HCT116 (cell line): ENCODE measurements around the gene RET. TPM values are rescaled to one million over a fixed set of nuclear protein-coding genes. Genes with fewer than 3 reads are reported as not detected.

Experiments used
- ATAC-seq: fragments of 200-7000 bp; cut with Tn5 transposase; 2 replicates; pipeline ENCODE4 v1.9.1; 2020; ENCODE audit warnings: mild to moderate bottlenecking, moderate library complexity
- BruUV-seq: library from RNA; stranded (reverse); fragments of 400-500 nt; replicated peaks from 2 replicates; lab custom pipeline; 2021; lab: Mats Ljungman, UMichigan
- CTCF ChIA-PET: fragments of 300-600 bp; sonication (Branson Sonifier 250); formaldehyde crosslinking; loops from one replicate; lab custom pipeline; 2021; ENCODE audit warnings: antibody characterized with exemption; lab: Charles Lee
- POLR2A ChIA-PET: fragments of 300-600, 350-600 bp; sonication (Branson Sonifier 250); formaldehyde crosslinking; loops from one replicate; lab custom pipeline; 2021; ENCODE audit warnings: antibody characterized with exemption; lab: Charles Lee
- RAD21 ChIA-PET, 2 experiments: fragments of 300-600 bp; sonication (Branson Sonifier 250); formaldehyde crosslinking; loops; one replicate each; lab custom pipeline; 2023; ENCODE audit warnings: low total read pairs in 2 of 2; ENCODE audit not compliant: uncharacterized antibody in 2 of 2, unreplicated experiment in 2 of 2, low non-redundant PET in 1 of 2; lab: Charles Lee
- DNase-seq: peaks from one replicate; pipeline ENCODE4 v3.0.0-alpha.2; 2010; ENCODE audit warnings: low read depth, low spot score
- H2AFZ ChIP-seq: fragments of 200-600 bp; shearing (Covaris generic), sonication (generic); 2 replicates; pipeline ENCODE4 v1.6.1; 2017; ENCODE audit warnings: low read depth, mixed run types, mixed read lengths, antibody characterized with exemption, low read length; ENCODE audit not compliant: poor library complexity, severe bottlenecking
- H3K27ac ChIP-seq: 2 replicates; pipeline ENCODE4 v1.5.1; 2012; ENCODE audit warnings: low read depth, low read length
- H3K27me3 ChIP-seq: fragments of 200-600 bp; sonication (generic); 2 replicates; pipeline ENCODE4 v1.6.1; 2016; ENCODE audit warnings: mixed run types, low read length, mixed read lengths; ENCODE audit not compliant: insufficient read depth
- H3K36me3 ChIP-seq, 2 experiments: fragments of 200-500 bp in 1 of 2; fragments of 200-600 bp in 1 of 2; sonication (Bioruptor generic) in 1 of 2; sonication (generic) in 1 of 2; 2 replicates each; pipeline versions ENCODE4 v1.5.1 to v1.6.1; 2014 to 2016; ENCODE audit warnings: low read length in 2 of 2, inconsistent platforms in 1 of 2, mixed read lengths in 1 of 2, mixed run types in 1 of 2; ENCODE audit not compliant: insufficient read depth in 2 of 2, control insufficient read depth in 1 of 2
- H3K4me1 ChIP-seq, 2 experiments: fragments of 200-600 bp in 1 of 2; sonication (generic) in 1 of 2; 2 replicates each; pipeline versions ENCODE4 v1.5.1 to v1.6.1; 2012 to 2017; ENCODE audit warnings: low read length in 2 of 2, inconsistent platforms in 1 of 2, mild to moderate bottlenecking in 1 of 2, mixed read lengths in 1 of 2, mixed run types in 1 of 2, moderate library complexity in 1 of 2; ENCODE audit not compliant: insufficient read depth in 2 of 2, control insufficient read depth in 1 of 2
- H3K4me2 ChIP-seq: fragments of 200-600 bp; sonication (generic); 2 replicates; pipeline ENCODE4 v1.6.1; 2017; ENCODE audit warnings: mixed run types, low read length, mixed read lengths
- H3K4me3 ChIP-seq, 2 experiments: fragments of 200-600 bp in 1 of 2; sonication (generic) in 1 of 2; replicated peaks in 1 of 2; 2 replicates each; pipeline ENCODE4 v1.5.1; 2011 to 2016; ENCODE audit warnings: low read length in 2 of 2, control low read depth in 1 of 2, low read depth in 1 of 2, mild to moderate bottlenecking in 1 of 2, mixed read lengths in 1 of 2, mixed run types in 1 of 2
- H3K79me2 ChIP-seq: fragments of 200-600 bp; sonication (generic); 2 replicates; pipeline ENCODE4 v1.6.1; 2017; ENCODE audit warnings: mild to moderate bottlenecking, mixed run types, low read length, moderate library complexity, mixed read lengths; ENCODE audit not compliant: insufficient read depth
- H3K9ac ChIP-seq: fragments of 200-600 bp; sonication (generic); 2 replicates; pipeline ENCODE4 v1.6.1; 2016; ENCODE audit warnings: low read length, mixed read lengths
- H3K9me2 ChIP-seq: fragments of 200-600 bp; sonication (generic), shearing (Covaris generic); 2 replicates; pipeline ENCODE4 v1.6.1; 2017; ENCODE audit warnings: mixed run types, mild to moderate bottlenecking, moderate library complexity; ENCODE audit not compliant: insufficient read depth
- H3K9me3 ChIP-seq, 2 experiments: fragments of 200-500 bp in 1 of 2; fragments of 200-600 bp in 1 of 2; sonication (Bioruptor generic) in 1 of 2; sonication (generic) in 1 of 2; 2 replicates each; pipeline ENCODE4 v1.6.1; 2014 to 2017; ENCODE audit warnings: low read length in 2 of 2, mixed read lengths in 2 of 2, inconsistent platforms in 1 of 2, low read depth in 1 of 2, mild to moderate bottlenecking in 1 of 2, mixed run types in 1 of 2, moderate library complexity in 1 of 2; ENCODE audit not compliant: control insufficient read depth in 1 of 2, insufficient read depth in 1 of 2
- H4K20me1 ChIP-seq: fragments of 200-600 bp; sonication (generic), shearing (Covaris generic); 2 replicates; pipeline ENCODE4 v1.6.1; 2017; ENCODE audit warnings: mixed run types, mild to moderate bottlenecking, moderate library complexity; ENCODE audit not compliant: insufficient read depth
- ELF1 ChIP-seq: IDR thresholded peaks from 2 replicates; pipeline ENCODE4 v1.6.1; 2012; ENCODE audit warnings: low read depth, borderline replicate concordance
- FOSL1 ChIP-seq: IDR thresholded peaks from 2 replicates; pipeline ENCODE4 v1.6.1; 2012; ENCODE audit warnings: low read depth
- JUND ChIP-seq: IDR thresholded peaks from 2 replicates; pipeline ENCODE4 v1.6.1; 2012
- MAX ChIP-seq: IDR thresholded peaks from 2 replicates; pipeline ENCODE4 v1.6.1; 2012
- POLR2AphosphoS5 ChIP-seq: IDR thresholded peaks from 2 replicates; pipeline ENCODE4 v1.6.1; 2011; ENCODE audit warnings: mild to moderate bottlenecking, low read depth, low read length, moderate library complexity
- SIN3A ChIP-seq: IDR thresholded peaks from 2 replicates; pipeline ENCODE4 v1.6.1; 2012; ENCODE audit warnings: low read depth
- SP1 ChIP-seq: IDR thresholded peaks from 2 replicates; pipeline ENCODE4 v1.6.1; 2012; ENCODE audit warnings: low read depth
- TCF7L2 ChIP-seq: IDR thresholded peaks from 2 replicates; pipeline ENCODE4 v1.7.0; 2011; ENCODE audit warnings: borderline replicate concordance, inconsistent platforms; ENCODE audit not compliant: insufficient read depth, insufficient read length; ENCODE audit errors: extremely low read depth
- YY1 ChIP-seq: IDR thresholded peaks from 2 replicates; pipeline ENCODE4 v1.6.1; 2011; ENCODE audit warnings: low read length, low read depth, moderate library complexity, mild to moderate bottlenecking; ENCODE audit not compliant: insufficient replicate concordance; ENCODE audit errors: extremely low read depth
- ZFX ChIP-seq: fragments of 450-650 bp; IDR thresholded peaks from 2 replicates; pipeline ENCODE4 v1.6.1; 2017
- ZNF274 ChIP-seq: fragments of 200-500 bp; sonication (Bioruptor generic); IDR thresholded peaks from 2 replicates; pipeline ENCODE4 v1.6.1; 2014; ENCODE audit warnings: mild to moderate bottlenecking, low read depth, low read length, inconsistent platforms
- intact Hi-C: fragments of 100-400 bp; cut with micrococcal nuclease; formaldehyde crosslinking; loops from 2 replicates; pipeline ENCODE4 v1.10.0; 2022
- total RNA-seq: library from RNA; stranded (reverse); gene quantifications from one replicate; pipeline ENCODE4 v1.2.1, GENCODE V29; 2021; ENCODE audit not compliant: unreplicated experiment
- TF ChIP-seq, protein P1 (sequence below): IDR thresholded peaks from 2 replicates; pipeline ENCODE4 v1.6.1; 2012; ENCODE audit warnings: low read depth
- TF ChIP-seq, protein P2 (sequence below), 3 experiments: fragments of 200-600 bp in 1 of 3; sonication (generic) in 1 of 3; IDR thresholded peaks in 2 of 3; conservative IDR thresholded peaks in 1 of 3; 2 replicates each; pipeline ENCODE4 v1.5.1; 2012 to 2017; ENCODE audit warnings: low read depth in 2 of 3, low read length in 2 of 3, antibody characterized with exemption in 1 of 3, borderline replicate concordance in 1 of 3, control low read depth in 1 of 3, mild to moderate bottlenecking in 1 of 3, mixed read lengths in 1 of 3, mixed run types in 1 of 3, moderate library complexity in 1 of 3; ENCODE audit not compliant: insufficient read depth in 1 of 3

The RET gene
- total RNA-seq, 1 experiment from 2014 or later: 5.9 TPM

DNA sequence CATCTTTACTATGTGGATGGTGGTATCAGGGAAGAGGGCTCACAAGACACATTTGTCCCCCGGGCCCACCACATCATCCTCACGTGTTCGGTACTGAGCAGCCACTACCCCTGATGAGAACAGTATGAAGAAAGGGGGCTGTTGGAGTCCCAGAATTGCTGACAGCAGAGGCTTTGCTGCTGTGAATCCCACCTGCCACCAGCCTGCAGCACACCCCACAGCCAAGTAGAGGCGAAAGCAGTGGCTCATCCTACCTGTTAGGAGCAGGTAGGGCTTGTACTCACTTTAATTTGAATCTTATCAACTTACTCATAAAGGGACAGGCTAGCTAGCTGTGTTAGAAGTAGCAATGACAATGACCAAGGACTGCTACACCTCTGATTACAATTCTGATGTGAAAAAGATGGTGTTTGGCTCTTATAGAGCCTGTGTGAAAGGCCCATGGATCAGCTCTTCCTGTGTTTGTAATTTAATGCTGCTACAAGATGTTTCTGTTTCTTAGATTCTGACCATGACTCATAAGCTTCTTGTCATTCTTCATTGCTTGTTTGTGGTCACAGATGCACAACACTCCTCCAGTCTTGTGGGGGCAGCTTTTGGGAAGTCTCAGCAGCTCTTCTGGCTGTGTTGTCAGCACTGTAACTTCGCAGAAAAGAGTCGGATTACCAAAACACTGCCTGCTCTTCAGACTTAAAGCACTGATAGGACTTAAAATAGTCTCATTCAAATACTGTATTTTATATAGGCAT, 52.3 kb downstream of the RET start:
- no peaks in the 10 kb centered on the region for H3K9me3 ChIP-seq
- H3K4me1 ChIP-seq: peaks cover 10 to 14% of the 10 kb centered on the region in 2 experiments
- peak overlapping the region; percentile 57 for H3K4me2 ChIP-seq
- H3K4me3 ChIP-seq: no peak overlapping the region; a peak in 1 of 4 replicates
- intact Hi-C loops: no loop called here
- H3K36me3 ChIP-seq: no peaks in the 10 kb centered on the region
- peak; percentile 23 for DNase-seq
- H3K27me3 ChIP-seq: no peaks in the 10 kb centered on the region
- no peak for TF ChIP-seq TCF7L2
- peak; percentile 18; the same call in 1 of the 2 replicates for TF ChIP-seq SP1
- TF ChIP-seq JUND: peak; percentile 38; the same call in 1 of the 2 replicates
- TF ChIP-seq YY1: no peak
- peak; percentile 48; the same call in 1 of the 2 replicates for TF ChIP-seq FOSL1
- no peak for TF ChIP-seq POLR2AphosphoS5
- ATAC-seq: peak; percentile 80
- H3K9ac ChIP-seq: no peak overlapping the region
- ChIA-PET POLR2A (interaction anchor here (1.0 kb wide), 1 partner anchor 9 kb away, joined by 3 read pairs; the partner anchor contains the start of gene CSGALNACT2), CTCF (no interaction called here), RAD21 (no interaction called here)
- no peaks in the 10 kb centered on the region for H3K9me2 ChIP-seq
- H2AFZ ChIP-seq: no peak overlapping the region
- H3K79me2 ChIP-seq: no peaks in the 10 kb centered on the region
- H3K27ac ChIP-seq: peak overlapping the region; percentile 26; the same call in 1 of the 2 replicates
- H4K20me1 ChIP-seq: no peaks in the 10 kb centered on the region
- no TSS peak for BruUV-seq

DNA sequence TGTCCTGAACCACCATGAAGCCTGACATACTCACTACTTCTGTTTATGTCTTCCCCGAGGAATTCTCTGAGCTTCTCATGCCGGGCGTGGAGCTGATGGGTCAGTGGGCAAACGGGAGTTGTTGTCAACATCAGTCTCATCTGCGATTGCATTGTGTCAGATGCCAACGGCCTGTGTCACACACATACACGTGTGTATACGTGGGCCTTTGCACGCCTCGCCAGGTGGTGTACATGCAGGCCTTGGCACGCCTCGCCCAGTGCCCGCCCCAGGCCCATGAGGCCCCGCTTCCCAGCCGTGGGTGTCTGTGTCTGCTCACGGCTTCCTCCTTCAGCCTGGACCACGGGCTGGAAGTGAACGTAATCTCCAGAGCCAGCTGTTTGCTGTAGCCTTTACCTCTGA, 53.9 kb downstream of the RET start:
- Histone ChIP-seq H3K9ac (no peak overlapping the region), H3K79me2 (no peaks in the 10 kb centered on the region), H3K27ac (no peak overlapping the region), H3K9me2 (no peaks in the 10 kb centered on the region), H3K27me3 (no peaks in the 10 kb centered on the region), H2AFZ (no peak overlapping the region), H3K9me3 (no peaks in the 10 kb centered on the region), H3K4me1 (peaks cover 10 to 14% of the 10 kb centered on the region in 2 experiments), H3K36me3 (no peaks in the 10 kb centered on the region), H3K4me2 (no peak overlapping the region), H4K20me1 (no peaks in the 10 kb centered on the region), H3K4me3 (no peak overlapping the region)
- CTCF ChIA-PET: no interaction called here
- intact Hi-C loops: no loop called here
- DNase-seq: no peak
- BruUV-seq: no TSS peak
- POLR2A ChIA-PET: no interaction called here
- ATAC-seq: no peak
- RAD21 ChIA-PET: no interaction called here
- TF ChIP-seq YY1: no peak
- no peak for TF ChIP-seq SP1
- no peak for TF ChIP-seq JUND
- TF ChIP-seq ELF1: no peak
- TF ChIP-seq ZNF274: no peak
- TF ChIP-seq ZFX: no peak
- TF ChIP-seq, protein P1, sequence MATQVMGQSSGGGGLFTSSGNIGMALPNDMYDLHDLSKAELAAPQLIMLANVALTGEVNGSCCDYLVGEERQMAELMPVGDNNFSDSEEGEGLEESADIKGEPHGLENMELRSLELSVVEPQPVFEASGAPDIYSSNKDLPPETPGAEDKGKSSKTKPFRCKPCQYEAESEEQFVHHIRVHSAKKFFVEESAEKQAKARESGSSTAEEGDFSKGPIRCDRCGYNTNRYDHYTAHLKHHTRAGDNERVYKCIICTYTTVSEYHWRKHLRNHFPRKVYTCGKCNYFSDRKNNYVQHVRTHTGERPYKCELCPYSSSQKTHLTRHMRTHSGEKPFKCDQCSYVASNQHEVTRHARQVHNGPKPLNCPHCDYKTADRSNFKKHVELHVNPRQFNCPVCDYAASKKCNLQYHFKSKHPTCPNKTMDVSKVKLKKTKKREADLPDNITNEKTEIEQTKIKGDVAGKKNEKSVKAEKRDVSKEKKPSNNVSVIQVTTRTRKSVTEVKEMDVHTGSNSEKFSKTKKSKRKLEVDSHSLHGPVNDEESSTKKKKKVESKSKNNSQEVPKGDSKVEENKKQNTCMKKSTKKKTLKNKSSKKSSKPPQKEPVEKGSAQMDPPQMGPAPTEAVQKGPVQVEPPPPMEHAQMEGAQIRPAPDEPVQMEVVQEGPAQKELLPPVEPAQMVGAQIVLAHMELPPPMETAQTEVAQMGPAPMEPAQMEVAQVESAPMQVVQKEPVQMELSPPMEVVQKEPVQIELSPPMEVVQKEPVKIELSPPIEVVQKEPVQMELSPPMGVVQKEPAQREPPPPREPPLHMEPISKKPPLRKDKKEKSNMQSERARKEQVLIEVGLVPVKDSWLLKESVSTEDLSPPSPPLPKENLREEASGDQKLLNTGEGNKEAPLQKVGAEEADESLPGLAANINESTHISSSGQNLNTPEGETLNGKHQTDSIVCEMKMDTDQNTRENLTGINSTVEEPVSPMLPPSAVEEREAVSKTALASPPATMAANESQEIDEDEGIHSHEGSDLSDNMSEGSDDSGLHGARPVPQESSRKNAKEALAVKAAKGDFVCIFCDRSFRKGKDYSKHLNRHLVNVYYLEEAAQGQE: no peak
- TF ChIP-seq MAX: no peak
- TF ChIP-seq, protein P2, sequence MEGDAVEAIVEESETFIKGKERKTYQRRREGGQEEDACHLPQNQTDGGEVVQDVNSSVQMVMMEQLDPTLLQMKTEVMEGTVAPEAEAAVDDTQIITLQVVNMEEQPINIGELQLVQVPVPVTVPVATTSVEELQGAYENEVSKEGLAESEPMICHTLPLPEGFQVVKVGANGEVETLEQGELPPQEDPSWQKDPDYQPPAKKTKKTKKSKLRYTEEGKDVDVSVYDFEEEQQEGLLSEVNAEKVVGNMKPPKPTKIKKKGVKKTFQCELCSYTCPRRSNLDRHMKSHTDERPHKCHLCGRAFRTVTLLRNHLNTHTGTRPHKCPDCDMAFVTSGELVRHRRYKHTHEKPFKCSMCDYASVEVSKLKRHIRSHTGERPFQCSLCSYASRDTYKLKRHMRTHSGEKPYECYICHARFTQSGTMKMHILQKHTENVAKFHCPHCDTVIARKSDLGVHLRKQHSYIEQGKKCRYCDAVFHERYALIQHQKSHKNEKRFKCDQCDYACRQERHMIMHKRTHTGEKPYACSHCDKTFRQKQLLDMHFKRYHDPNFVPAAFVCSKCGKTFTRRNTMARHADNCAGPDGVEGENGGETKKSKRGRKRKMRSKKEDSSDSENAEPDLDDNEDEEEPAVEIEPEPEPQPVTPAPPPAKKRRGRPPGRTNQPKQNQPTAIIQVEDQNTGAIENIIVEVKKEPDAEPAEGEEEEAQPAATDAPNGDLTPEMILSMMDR (IDR thresholded peaks at IDR 0.05 in 2 of 3, conservative IDR thresholded peaks at IDR 0.05 in 1 of 3; ENCODE audit: borderline replicate concordance in 1 of 3, insufficient read depth in 1 of 3, low read depth in 2 of 3, low read length in 2 of 3): no peak
- no peak for TF ChIP-seq SIN3A
- no peak for TF ChIP-seq TCF7L2
